PC-3 (cell line): ENCODE data around the gene LCE2C. TPM values are rescaled to one million over a fixed set of nuclear protein-coding genes. Genes with fewer than 3 reads are reported as not detected.
"Not testable (repeated sequence)": the region's sequence is repeated elsewhere in the genome, so short reads cannot be mapped to it uniquely, and the experiment has no call there.

ENCODE experiments used
- ATAC-seq: fragments of 200-7000 bp; cut with Tn5 transposase; 2 replicates; pipeline ENCODE4 v1.9.1; 2020; ENCODE audit warnings: mild to moderate bottlenecking, moderate library complexity
- Bru-seq: library from RNA; stranded (reverse); fragments of 400-500 nt; gene quantifications from one replicate; lab custom pipeline; 2021; lab: Mats Ljungman, UMichigan
- BruChase-seq, 2 experiments: library from RNA; stranded (reverse); fragments of 400-500 nt; gene quantifications; one replicate each; lab custom pipeline; 2021; lab: Mats Ljungman, UMichigan
- BruUV-seq: library from RNA; stranded (reverse); fragments of 400-500 nt; replicated peaks from 2 replicates; lab custom pipeline; 2021; lab: Mats Ljungman, UMichigan
- CTCF ChIA-PET: fragments of 300-600 bp; sonication (Branson Sonifier 250); formaldehyde crosslinking; loops from one replicate; lab custom pipeline; 2022; ENCODE audit warnings: antibody characterized with exemption; lab: Charles Lee
- POLR2A ChIA-PET: fragments of 300-600 bp; sonication (Branson Sonifier 250); formaldehyde crosslinking; loops from one replicate; lab custom pipeline; 2022; ENCODE audit warnings: antibody characterized with exemption; ENCODE audit not compliant: unreplicated experiment; lab: Charles Lee
- DNase-seq: peaks from one replicate; pipeline ENCODE4 v3.0.0-alpha.2; 2015
- H2AFZ ChIP-seq: fragments of 300-600 bp; sonication (generic); 2 replicates; pipeline ENCODE4 v1.6.0; 2016; ENCODE audit warnings: antibody characterized with exemption, low read length
- H3F3A ChIP-seq: fragments of 300-600 bp; sonication (generic); one replicate; pipeline ENCODE4 v1.6.0; 2017; ENCODE audit warnings: antibody characterized with exemption, low read length, control low read depth, mild to moderate bottlenecking; ENCODE audit not compliant: unreplicated experiment
- H3K27ac ChIP-seq: fragments of 300-600 bp; sonication (generic); 2 replicates; pipeline ENCODE4 v1.5.1; 2016; ENCODE audit warnings: mild to moderate bottlenecking, low read length
- H3K27me3 ChIP-seq: fragments of 300-600 bp; sonication (generic); 2 replicates; pipeline ENCODE4 v1.6.1; 2016; ENCODE audit warnings: low read length, mixed read lengths
- H3K36me3 ChIP-seq: fragments of 300-600 bp; sonication (generic); 2 replicates; pipeline ENCODE4 v1.6.1; 2016; ENCODE audit warnings: low read depth, mixed run types, low read length, mixed read lengths
- H3K4me1 ChIP-seq: fragments of 300-600 bp; sonication (generic); 2 replicates; pipeline ENCODE4 v1.5.1; 2016; ENCODE audit warnings: low read length; ENCODE audit not compliant: insufficient read depth
- H3K4me2 ChIP-seq: fragments of 300-600 bp; sonication (generic); 2 replicates; pipeline ENCODE4 v1.6.0; 2016; ENCODE audit warnings: low read length
- H3K4me3 ChIP-seq: fragments of 300-600 bp; sonication (generic); 2 replicates; pipeline ENCODE4 v1.5.1; 2016; ENCODE audit warnings: mild to moderate bottlenecking, low read length, mixed read lengths
- H3K79me2 ChIP-seq: fragments of 300-600 bp; sonication (generic); 2 replicates; pipeline ENCODE4 v1.6.1; 2017; ENCODE audit warnings: low read length, mixed read lengths
- H3K9ac ChIP-seq: fragments of 300-600 bp; sonication (generic); 2 replicates; pipeline ENCODE4 v1.6.0; 2016; ENCODE audit warnings: mild to moderate bottlenecking, low read length
- H3K9me2 ChIP-seq: fragments of 300-600 bp; sonication (generic); replicated peaks from 2 replicates; pipeline ENCODE4 v1.6.1; 2016; ENCODE audit warnings: mixed run types, low read length, mixed read lengths
- H3K9me3 ChIP-seq: fragments of 300-600 bp; sonication (generic); 2 replicates; pipeline ENCODE4 v1.6.1; 2016; ENCODE audit warnings: low read length, mixed read lengths
- H4K20me1 ChIP-seq: fragments of 300-600 bp; sonication (generic); 2 replicates; pipeline ENCODE4 v1.6.1; 2016; ENCODE audit warnings: low read length, mixed read lengths
- EZH2 ChIP-seq: fragments of 300-600 bp; sonication (generic); IDR thresholded peaks from one replicate; pipeline ENCODE4 v1.6.1; 2017; ENCODE audit warnings: antibody characterized with exemption, mild to moderate bottlenecking, low read length; ENCODE audit not compliant: unreplicated experiment
- EZH2phosphoT487 ChIP-seq: fragments of 300-600 bp; sonication (generic); IDR thresholded peaks from 2 replicates; pipeline ENCODE4 v1.6.1; 2018; ENCODE audit warnings: mild to moderate bottlenecking, antibody characterized with exemption, low read length, borderline replicate concordance
- intact Hi-C: fragments of 100-400 bp; cut with micrococcal nuclease; formaldehyde crosslinking; loops from 2 replicates; pipeline ENCODE4 v1.9.0; 2023
- long read RNA-seq: library from polyadenylated mRNA; unstranded; transcript quantifications from one replicate; pipeline ENCODE4 v2.0.0, GENCODE V29; 2021; ENCODE audit not compliant: unreplicated experiment
- total RNA-seq: library from RNA; depleted of rRNA; stranded (reverse); fragments of >200 nt; gene quantifications from 2 replicates; pipeline ENCODE4 v1.2.3, GENCODE V29; 2014; rRNA removed
- TF ChIP-seq, protein P1 (sequence below): fragments of 300-600 bp; sonication (generic); conservative IDR thresholded peaks from 2 replicates; pipeline ENCODE4 v1.5.1; 2017; ENCODE audit warnings: antibody characterized with exemption, low read depth, mild to moderate bottlenecking, low read length

LCE2C gene, protein sequence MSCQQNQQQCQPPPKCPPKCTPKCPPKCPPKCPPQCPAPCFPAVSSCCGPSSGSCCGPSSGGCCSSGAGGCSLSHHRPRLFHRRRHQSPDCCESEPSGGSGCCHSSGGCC
- not detected in 2 replicates for total RNA-seq
- Bru-seq, nascent RNA: not detected
- not detected for BruChase-seq, experiment 1, labeled RNA remaining after a 6-hour chase
- BruChase-seq, experiment 2, labeled RNA remaining after a 2-hour chase: not detected
- long read RNA-seq: 0 reads

DNA sequence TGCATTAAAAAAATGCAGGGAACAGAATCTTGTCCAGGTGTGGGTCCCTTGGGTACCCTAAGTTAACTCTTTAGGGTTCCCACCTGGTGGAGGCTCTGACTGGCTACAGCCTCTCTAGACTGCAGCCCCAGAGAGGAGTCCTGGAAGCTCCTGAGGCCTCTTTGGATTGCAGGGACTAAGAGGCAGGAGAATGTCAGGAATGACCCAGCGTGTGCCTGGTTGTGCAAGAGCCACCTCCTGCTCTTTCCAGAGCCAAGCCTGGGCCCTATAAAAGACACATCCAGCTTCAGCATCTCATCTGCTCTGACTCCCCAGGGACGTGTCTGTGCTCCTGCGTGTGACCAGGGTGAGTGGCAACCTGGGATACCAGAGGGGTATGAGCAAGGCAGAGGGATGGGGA, at the start of gene LCE2C:
TSS of gene LCE2C (plus strand) at position 297 of the 400 bp plus-strand sequence. CDS start 737 bp downstream, outside the sequence.
- intact Hi-C loops, CTCF ChIA-PET: not testable (repeated sequence)

DNA sequence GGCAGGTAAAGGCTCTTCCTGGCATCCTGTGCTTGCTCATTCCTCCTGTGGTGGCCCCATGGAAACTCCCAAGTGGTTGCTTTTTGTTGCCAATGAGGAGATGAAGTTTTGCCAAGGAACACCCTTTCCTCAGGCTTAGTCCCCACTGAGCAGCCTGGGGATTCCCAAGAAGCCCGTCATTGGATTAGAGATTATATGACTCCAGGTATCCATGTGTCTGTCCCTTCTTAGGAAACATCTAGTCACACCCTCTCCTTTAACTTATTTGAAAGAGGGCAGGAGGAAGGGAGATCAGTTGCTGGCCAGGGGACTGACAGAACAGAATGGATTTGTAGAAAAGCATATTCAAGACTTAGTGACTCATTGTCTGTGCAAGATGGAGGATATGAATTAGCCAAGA, 48.3 kb upstream of the LCE2C start:
- Histone ChIP-seq H4K20me1 (no peaks in the 10 kb centered on the region), H3K9me2 (no peaks in the 10 kb centered on the region), H3F3A (no peaks in the 10 kb centered on the region), H2AFZ (no peak overlapping the region), H3K27ac (no peak overlapping the region), H3K9ac (no peak overlapping the region), H3K79me2 (no peaks in the 10 kb centered on the region), H3K36me3 (no peaks in the 10 kb centered on the region), H3K4me1 (no peaks in the 10 kb centered on the region), H3K27me3 (no peaks in the 10 kb centered on the region; the same call in 1 of the 2 replicates), H3K9me3 (no peaks in the 10 kb centered on the region), H3K4me2 (no peak overlapping the region), H3K4me3 (no peak overlapping the region)
- intact Hi-C loops: no loop called here
- ATAC-seq: no peak
- CTCF ChIA-PET: no interaction called here
- TF ChIP-seq EZH2phosphoT487: no peak
- no peak for TF ChIP-seq EZH2
- TF ChIP-seq, protein P1, sequence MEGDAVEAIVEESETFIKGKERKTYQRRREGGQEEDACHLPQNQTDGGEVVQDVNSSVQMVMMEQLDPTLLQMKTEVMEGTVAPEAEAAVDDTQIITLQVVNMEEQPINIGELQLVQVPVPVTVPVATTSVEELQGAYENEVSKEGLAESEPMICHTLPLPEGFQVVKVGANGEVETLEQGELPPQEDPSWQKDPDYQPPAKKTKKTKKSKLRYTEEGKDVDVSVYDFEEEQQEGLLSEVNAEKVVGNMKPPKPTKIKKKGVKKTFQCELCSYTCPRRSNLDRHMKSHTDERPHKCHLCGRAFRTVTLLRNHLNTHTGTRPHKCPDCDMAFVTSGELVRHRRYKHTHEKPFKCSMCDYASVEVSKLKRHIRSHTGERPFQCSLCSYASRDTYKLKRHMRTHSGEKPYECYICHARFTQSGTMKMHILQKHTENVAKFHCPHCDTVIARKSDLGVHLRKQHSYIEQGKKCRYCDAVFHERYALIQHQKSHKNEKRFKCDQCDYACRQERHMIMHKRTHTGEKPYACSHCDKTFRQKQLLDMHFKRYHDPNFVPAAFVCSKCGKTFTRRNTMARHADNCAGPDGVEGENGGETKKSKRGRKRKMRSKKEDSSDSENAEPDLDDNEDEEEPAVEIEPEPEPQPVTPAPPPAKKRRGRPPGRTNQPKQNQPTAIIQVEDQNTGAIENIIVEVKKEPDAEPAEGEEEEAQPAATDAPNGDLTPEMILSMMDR: no peak
- POLR2A ChIA-PET: no interaction called here
- DNase-seq: peak; percentile 1
- no TSS peak for BruUV-seq

More for the DNA sequence above, at the start of gene LCE2C:
- BruUV-seq, H3K4me3 ChIP-seq, POLR2A ChIA-PET, H3K4me2 ChIP-seq, H3K9me2 ChIP-seq, H2AFZ ChIP-seq, H3F3A ChIP-seq, H3K27ac ChIP-seq, H3K9me3 ChIP-seq, ATAC-seq, H3K4me1 ChIP-seq, H3K36me3 ChIP-seq, H3K79me2 ChIP-seq, DNase-seq, H4K20me1 ChIP-seq, H3K9ac ChIP-seq: not testable (repeated sequence)
- peaks cover 55% of the 10 kb centered on the region for H3K27me3 ChIP-seq

DNA sequence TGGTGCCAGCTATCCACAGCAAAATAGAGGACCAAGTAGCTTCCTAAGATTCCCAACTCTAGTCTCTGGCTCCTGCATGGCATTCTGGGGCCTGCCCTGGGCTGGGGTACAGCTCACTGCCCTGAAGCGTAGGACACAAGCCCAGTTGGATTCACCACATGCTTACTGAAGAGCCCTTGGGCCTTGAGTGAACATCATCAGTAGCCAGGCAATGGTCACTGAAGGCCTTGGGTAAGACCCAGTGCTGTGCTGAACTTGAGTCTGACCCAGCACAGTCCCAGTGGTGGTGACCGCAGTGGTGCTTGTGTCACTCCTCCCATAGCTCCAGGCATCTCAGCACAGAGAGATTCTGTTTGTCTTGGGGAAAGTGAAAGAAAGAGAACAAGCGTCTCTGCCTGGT, 44.5 kb upstream of the LCE2C start:
- Histone ChIP-seq H3K27ac (no peak overlapping the region), H3K9ac (no peak overlapping the region), H3F3A (no peaks in the 10 kb centered on the region), H3K9me3 (no peaks in the 10 kb centered on the region), H4K20me1 (no peaks in the 10 kb centered on the region), H3K36me3 (no peaks in the 10 kb centered on the region), H3K4me3 (no peak overlapping the region), H3K4me2 (no peak overlapping the region), H3K4me1 (no peaks in the 10 kb centered on the region), H3K27me3 (no peaks in the 10 kb centered on the region), H3K79me2 (no peaks in the 10 kb centered on the region), H3K9me2 (no peaks in the 10 kb centered on the region), H2AFZ (no peak overlapping the region)
- BruUV-seq: no TSS peak
- CTCF ChIA-PET: no interaction called here
- no peak for ATAC-seq
- DNase-seq: peak; percentile 0
- POLR2A ChIA-PET: no interaction called here
- intact Hi-C loops: no loop called here
- TF ChIP-seq EZH2: no peak
- TF ChIP-seq, protein P1: no peak
- TF ChIP-seq EZH2phosphoT487: no peak
